HG03066 (cell line): ENCODE data around the gene MORF4L2.
A peak's percentile ranks its signal among the peaks of the same experiment; 100 is the strongest.

ENCODE experiments used
- ATAC-seq: cut with Tn5 transposase; IDR thresholded peaks from one replicate; pipeline ENCODE4 v1.9.1; 2021; ENCODE audit warnings: low read depth; ENCODE audit not compliant: unreplicated experiment

The MORF4L2 gene

GRCh38 chrX:103637604-103638338, 48.7 kb downstream of the MORF4L2 start:
- no peak for ATAC-seq

- no peak for ATAC-seq
Observed at GRCh38 chrX:103635436-103635835, 51.1 kb downstream of the MORF4L2 start.

- ATAC-seq: no peak
Observed at GRCh38 chrX:103631145-103631544, 55.4 kb downstream of the MORF4L2 start.

- ATAC-seq: no peak
Observed at GRCh38 chrX:103630171-103630511, 56.4 kb downstream of the MORF4L2 start.

GRCh38 chrX:103629318-103630170, 57.0 kb downstream of the MORF4L2 start:
- ATAC-seq: peak; percentile 54

GRCh38 chrX:103628386-103629317, 57.8 kb downstream of the MORF4L2 start, which contains the start of gene TCEAL1:
TSS of gene TCEAL1 (plus strand) at chrX:103628975. CDS start at chrX:103629917, 942 bp downstream.
- ATAC-seq: peak; percentile 47

- ATAC-seq: no peak
Observed at GRCh38 chrX:103626855-103627254, 59.6 kb downstream of the MORF4L2 start.
